GM12865 (cell line): ENCODE data around the gene SHMT1.

Experiments
- DNase-seq: peaks from one replicate; pipeline ENCODE4 v3.0.0; 2010; ENCODE audit warnings: low read depth
- H3K4me3 ChIP-seq: 2 replicates; pipeline ENCODE4 v1.5.1; 2011; ENCODE audit warnings: mild to moderate bottlenecking, low read depth, low read length, control low read depth
- CTCF ChIP-seq: IDR thresholded peaks from 2 replicates; pipeline ENCODE4 v1.5.1; 2011; ENCODE audit warnings: low read length, control low read depth, low read depth, inconsistent platforms; ENCODE audit not compliant: insufficient read depth; ENCODE audit errors: missing control alignments

The SHMT1 gene

DNA sequence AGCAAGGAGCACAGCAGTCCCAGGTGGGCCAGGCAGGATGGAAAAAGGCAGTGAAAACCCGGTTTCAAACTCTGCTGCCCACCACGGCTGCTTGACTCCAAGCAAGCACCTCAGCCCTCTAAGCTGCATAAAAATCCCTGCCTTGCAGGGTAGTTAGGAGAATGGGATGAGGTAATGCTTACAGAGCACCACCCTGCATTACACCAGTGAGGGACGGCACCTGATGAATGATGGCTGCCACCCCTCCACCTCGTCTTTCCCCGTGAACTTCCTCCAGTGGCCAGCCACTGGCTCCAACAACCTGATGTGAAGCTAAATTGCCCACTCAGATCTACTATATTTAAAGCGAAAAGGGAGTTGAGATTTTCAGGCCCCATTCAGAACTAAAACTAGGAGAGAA is 81.6 kb downstream of the SHMT1 start:
- no peak for DNase-seq

GRCh38 chr17:18280766-18281371 is 82.5 kb downstream of the SHMT1 start:
- no peak overlapping the region for H3K4me3 ChIP-seq
- DNase-seq, result no peak
- TF ChIP-seq CTCF, result no peak

More for the DNA sequence above, 81.6 kb downstream of the SHMT1 start:
- TF ChIP-seq CTCF, result no peak
- no peak overlapping the region for H3K4me3 ChIP-seq

DNA sequence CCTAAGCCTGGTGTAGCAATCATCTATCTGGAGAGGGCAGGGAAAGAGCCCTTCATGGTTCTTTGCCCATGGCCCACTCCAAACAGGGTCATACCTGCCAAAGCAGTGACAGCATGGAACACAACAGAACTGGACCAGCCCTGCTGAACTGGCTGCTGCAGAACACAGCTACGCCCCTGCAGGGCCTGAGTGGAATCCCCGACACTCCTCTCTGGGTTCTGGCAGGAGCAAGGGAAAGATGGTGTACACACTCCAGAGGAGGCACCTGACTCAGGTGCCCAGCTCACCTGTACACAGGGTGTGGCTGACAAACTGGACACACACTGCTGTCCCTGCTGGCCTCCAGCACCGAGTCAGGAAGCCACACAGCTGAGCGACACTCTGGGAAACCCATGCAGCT is 83.1 kb downstream of the SHMT1 start:
- no peak overlapping the region for H3K4me3 ChIP-seq
- TF ChIP-seq CTCF, result no peak
- no peak for DNase-seq

DNA sequence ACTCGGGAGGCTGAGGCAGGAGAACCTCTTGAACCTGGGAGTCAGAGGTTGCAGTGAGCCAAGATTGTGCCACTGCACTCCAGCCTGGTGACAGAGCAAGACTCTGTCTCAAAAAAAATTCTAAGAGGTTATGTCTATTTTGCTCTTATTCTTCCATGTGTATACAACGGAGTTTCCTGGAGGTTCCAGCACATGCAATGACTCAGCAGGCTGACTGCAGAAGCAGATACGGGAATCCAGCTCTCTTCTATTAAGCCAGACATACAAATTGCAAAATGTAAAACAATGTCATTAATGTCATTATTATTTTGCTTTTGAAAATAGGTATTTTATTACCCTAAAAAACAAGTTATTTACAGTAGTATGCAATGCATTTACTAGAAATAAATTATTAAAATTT is 84.5 kb downstream of the SHMT1 start:
- no peak for TF ChIP-seq CTCF
- DNase-seq, result no peak

More for the DNA sequence above, 84.5 kb downstream of the SHMT1 start:
- no peak overlapping the region for H3K4me3 ChIP-seq
